ENCODE measurements around the gene GRAP.
A peak's percentile ranks its signal among the peaks of the same experiment; 100 is the strongest.

GRAP gene

GRCh38 chr17:19003543-19004420, 43.0 kb downstream of the GRAP start:
- peak; percentile 15 to 25 for DNase-seq (ENCODE audit: low read depth in 1 of 2, low spot score in 1 of 2)

GRCh38 chr17:19002805-19003542, 43.8 kb downstream of the GRAP start:
- no peak for DNase-seq (ENCODE audit: low read depth in 1 of 2, low spot score in 1 of 2)

- no peak for DNase-seq (ENCODE audit: low read depth in 1 of 2, low spot score in 1 of 2)
Measured at GRCh38 chr17:19001907-19002590, 44.7 kb downstream of the GRAP start.

GRCh38 chr17:19000531-19001325, 46.0 kb downstream of the GRAP start:
- DNase-seq (ENCODE audit: low read depth in 1 of 2, low spot score in 1 of 2), result no peak

- no peak for DNase-seq (ENCODE audit: low read depth in 1 of 2, low spot score in 1 of 2)
Measured at GRCh38 chr17:18999911-19000310, 46.8 kb downstream of the GRAP start.

GRCh38 chr17:18999394-18999793, 47.4 kb downstream of the GRAP start:
- no peak for DNase-seq (ENCODE audit: low read depth in 1 of 2, low spot score in 1 of 2)

GRCh38 chr17:18997650-18998196, 49.0 kb downstream of the GRAP start:
- DNase-seq (ENCODE audit: low read depth in 1 of 2, low spot score in 1 of 2), result no peak

- DNase-seq (ENCODE audit: low read depth in 1 of 2, low spot score in 1 of 2), result no peak
Measured at GRCh38 chr17:18996458-18996857, 50.3 kb downstream of the GRAP start.

GRCh38 chr17:18995220-18995619, 51.5 kb downstream of the GRAP start:
- DNase-seq (ENCODE audit: low read depth in 1 of 2, low spot score in 1 of 2), result no peak

GRCh38 chr17:18994631-18995030, 52.1 kb downstream of the GRAP start:
- DNase-seq (ENCODE audit: low read depth in 1 of 2, low spot score in 1 of 2), result no peak

- DNase-seq (ENCODE audit: low read depth in 1 of 2, low spot score in 1 of 2), result no peak
Measured at GRCh38 chr17:18993905-18994526, 52.7 kb downstream of the GRAP start.

GRCh38 chr17:18992454-18993130, 54.2 kb downstream of the GRAP start:
- no peak for DNase-seq (ENCODE audit: low read depth in 1 of 2, low spot score in 1 of 2)

GRCh38 chr17:18991531-18992315, 55.0 kb downstream of the GRAP start:
- no peak for DNase-seq (ENCODE audit: low read depth in 1 of 2, low spot score in 1 of 2)

GRCh38 chr17:18990331-18990730, 56.4 kb downstream of the GRAP start:
- no peak for DNase-seq (ENCODE audit: low read depth in 1 of 2, low spot score in 1 of 2)

GRCh38 chr17:18988546-18989173, 58.1 kb downstream of the GRAP start:
- DNase-seq (ENCODE audit: low read depth in 1 of 2, low spot score in 1 of 2), result no peak

GRCh38 chr17:18987862-18988545, 58.8 kb downstream of the GRAP start:
- DNase-seq (ENCODE audit: low read depth in 1 of 2, low spot score in 1 of 2), result no peak

- DNase-seq (ENCODE audit: low read depth in 1 of 2, low spot score in 1 of 2), result no peak
Measured at GRCh38 chr17:18987230-18987610, 59.5 kb downstream of the GRAP start.

All from activated T-helper 1 cell treated with anti-CD3 and anti-CD28 coated beads, Interleukin-2, amount 50 U/mL, for 16 hours (primary cell).